PC-9 (cell line): Measurements from ENCODE around the gene REG4. TPM values are rescaled to one million over a fixed set of nuclear protein-coding genes. Genes with fewer than 3 reads are reported as not detected.
A peak's percentile ranks its signal among the peaks of the same experiment; 100 is the strongest.

ENCODE experiments used
- BruUV-seq: library from RNA; stranded (reverse); fragments of 400-500 nt; replicated peaks from 2 replicates; lab custom pipeline; 2021; lab: Mats Ljungman, UMichigan
- CTCF ChIA-PET: fragments of 300-600 bp; sonication (Branson Sonifier 250); formaldehyde crosslinking; loops from one replicate; lab custom pipeline; 2022; ENCODE audit warnings: antibody characterized with exemption; lab: Charles Lee
- POLR2A ChIA-PET: fragments of 300-600 bp; sonication (Branson Sonifier 250); formaldehyde crosslinking; loops from one replicate; lab custom pipeline; 2022; ENCODE audit warnings: antibody characterized with exemption; ENCODE audit not compliant: unreplicated experiment; lab: Charles Lee
- DNase-seq, 2 experiments: peaks; one replicate each; pipeline versions ENCODE4 v3.0.0 to v3.0.0-alpha.2; 2015 to 2022; ENCODE audit warnings: mixed read lengths in 1 of 2
- H2AFZ ChIP-seq: fragments of 200-600 bp; sonication (generic); 2 replicates; pipeline ENCODE4 v1.8.1; 2017; ENCODE audit warnings: antibody characterized with exemption
- H3F3A ChIP-seq: fragments of 200-600 bp; sonication (generic); 2 replicates; pipeline ENCODE4 v1.8.1; 2017; ENCODE audit warnings: antibody characterized with exemption, mild to moderate bottlenecking, low read depth; ENCODE audit not compliant: insufficient read depth
- H3K27ac ChIP-seq: fragments of 200-600 bp; sonication (generic); 2 replicates; pipeline ENCODE4 v1.6.1; 2016; ENCODE audit warnings: mixed run types
- H3K27me3 ChIP-seq: fragments of 200-600 bp; sonication (generic); 2 replicates; pipeline ENCODE4 v1.6.1; 2016; ENCODE audit warnings: low read depth, mixed run types; ENCODE audit not compliant: insufficient read depth
- H3K36me3 ChIP-seq: fragments of 200-600 bp; sonication (generic); 2 replicates; pipeline ENCODE4 v1.6.1; 2016; ENCODE audit warnings: low read depth, mixed run types
- H3K4me1 ChIP-seq: fragments of 200-600 bp; sonication (generic); replicated peaks from 2 replicates; pipeline ENCODE4 v1.6.1; 2016; ENCODE audit warnings: mixed run types; ENCODE audit not compliant: insufficient read depth
- H3K4me2 ChIP-seq: fragments of 200-600 bp; sonication (generic); 2 replicates; pipeline ENCODE4 v1.6.1; 2017; ENCODE audit warnings: mixed run types
- H3K4me3 ChIP-seq: fragments of 200-600 bp; sonication (generic); 2 replicates; pipeline ENCODE4 v1.6.1; 2016; ENCODE audit warnings: mixed run types
- H3K79me2 ChIP-seq: fragments of 200-600 bp; sonication (generic); 2 replicates; pipeline ENCODE4 v1.6.1; 2017; ENCODE audit warnings: low read depth, mixed run types
- H3K9me2 ChIP-seq: fragments of 200-600 bp; sonication (generic); 2 replicates; pipeline ENCODE4 v1.8.1; 2017; ENCODE audit warnings: mild to moderate bottlenecking; ENCODE audit not compliant: insufficient read depth
- H3K9me3 ChIP-seq: fragments of 200-600 bp; sonication (generic); 2 replicates; pipeline ENCODE4 v1.8.1; 2016; ENCODE audit warnings: low read depth; ENCODE audit not compliant: insufficient read depth
- H4K20me1 ChIP-seq: fragments of 200-600 bp; sonication (generic); 2 replicates; pipeline ENCODE4 v1.8.1; 2017; ENCODE audit not compliant: insufficient read depth
- CTCF ChIP-seq: fragments of 200-600 bp; sonication (generic); conservative IDR thresholded peaks from 2 replicates; pipeline ENCODE4 v1.6.1; 2017; ENCODE audit warnings: mixed run types, antibody characterized with exemption, mild to moderate bottlenecking, moderate library complexity
- EZH2 ChIP-seq: fragments of 200-600 bp; sonication (generic); IDR thresholded peaks from 2 replicates; pipeline ENCODE4 v1.8.0; 2017; ENCODE audit warnings: antibody characterized with exemption, low read depth
- intact Hi-C: fragments of 100-400 bp; cut with micrococcal nuclease; formaldehyde crosslinking; loops from one replicate; pipeline ENCODE4 v1.10.0; 2022; ENCODE audit not compliant: unreplicated experiment
- total RNA-seq: library from RNA; stranded (reverse); gene quantifications from 2 replicates; pipeline ENCODE4 v1.2.3, GENCODE V29; 2021

The REG4 gene
- total RNA-seq, 1 experiment from 2014 or later = not detected

GRCh38 chr1:119778359-119778758 is 32.9 kb downstream of the REG4 start:
- TF ChIP-seq EZH2 = no peak
- no peak for TF ChIP-seq CTCF
- H3K27ac ChIP-seq = no peak overlapping the region
- H3K79me2 ChIP-seq = no peaks in the 10 kb centered on the region
- peaks cover 67% of the 10 kb centered on the region for H3K4me1 ChIP-seq
- intact Hi-C loops = no loop called here
- no peak overlapping the region for H3K4me2 ChIP-seq
- H3K9me2 ChIP-seq = no peaks in the 10 kb centered on the region
- H4K20me1 ChIP-seq = no peaks in the 10 kb centered on the region
- CTCF ChIA-PET = no interaction called here
- BruUV-seq = no TSS peak
- H3K9me3 ChIP-seq = no peaks in the 10 kb centered on the region
- no peak for DNase-seq
- POLR2A ChIA-PET = no interaction called here
- H3K36me3 ChIP-seq = no peaks in the 10 kb centered on the region
- no peaks in the 10 kb centered on the region for H3K27me3 ChIP-seq
- peaks cover 48% of the 10 kb centered on the region for H3F3A ChIP-seq
- no peak overlapping the region for H2AFZ ChIP-seq
- H3K4me3 ChIP-seq = no peak overlapping the region

- no TSS peak for BruUV-seq
Observed at GRCh38 chr1:119774746-119775490, 36.3 kb downstream of the REG4 start.

GRCh38 chr1:119773711-119774241 is 37.5 kb downstream of the REG4 start:
- no peak for TF ChIP-seq CTCF
- H2AFZ ChIP-seq = no peak overlapping the region
- H3K79me2 ChIP-seq = no peaks in the 10 kb centered on the region
- intact Hi-C loops = no loop called here
- H3F3A ChIP-seq = peaks cover 14% of the 10 kb centered on the region
- peak in 1 of 2 experiments; percentile 78 for DNase-seq
- H3K4me2 ChIP-seq = peak overlapping the region; percentile 56
- no peaks in the 10 kb centered on the region for H3K27me3 ChIP-seq
- ChIA-PET CTCF (no interaction called here), POLR2A (interaction anchor here (0.6 to 0.8 kb wide), 2 partner anchors 46 to 80 kb away, joined by 3 to 5 read pairs; no protein-coding TSS in a partner anchor)
- no TSS peak for BruUV-seq
- H3K27ac ChIP-seq = peak overlapping the region; percentile 21; the same call in 1 of the 2 replicates
- no peaks in the 10 kb centered on the region for H3K36me3 ChIP-seq
- no peaks in the 10 kb centered on the region for H3K9me2 ChIP-seq
- peaks cover 41% of the 10 kb centered on the region for H3K4me1 ChIP-seq
- H4K20me1 ChIP-seq = no peaks in the 10 kb centered on the region
- H3K9me3 ChIP-seq = no peaks in the 10 kb centered on the region
- H3K4me3 ChIP-seq = peak overlapping the region; percentile 3; the same call in 1 of the 2 replicates

More at GRCh38 chr1:119774746-119775490, 36.3 kb downstream of the REG4 start:
- no peak overlapping the region for H3K27ac ChIP-seq
- H3K9me3 ChIP-seq = no peaks in the 10 kb centered on the region
- H3K27me3 ChIP-seq = no peaks in the 10 kb centered on the region
- DNase-seq = no peak
- H3K9me2 ChIP-seq = no peaks in the 10 kb centered on the region
- H3F3A ChIP-seq = peaks cover 26% of the 10 kb centered on the region
- peaks cover 44% of the 10 kb centered on the region for H3K4me1 ChIP-seq
- H3K36me3 ChIP-seq = no peaks in the 10 kb centered on the region
- H3K4me2 ChIP-seq = no peak overlapping the region
- H3K79me2 ChIP-seq = no peaks in the 10 kb centered on the region
- no peaks in the 10 kb centered on the region for H4K20me1 ChIP-seq
- H2AFZ ChIP-seq = no peak overlapping the region
- no peak for TF ChIP-seq EZH2
- TF ChIP-seq CTCF = no peak
- POLR2A ChIA-PET = interaction anchor here (0.8 kb wide), 1 partner anchor 47 kb away, joined by 3 read pairs; no protein-coding TSS in a partner anchor
- CTCF ChIA-PET = no interaction called here
- intact Hi-C loops = no loop called here
- H3K4me3 ChIP-seq = no peak overlapping the region
